Measurements from ENCODE around the gene ZNF101. TPM values are rescaled to one million over a fixed set of nuclear protein-coding genes. Genes with fewer than 3 reads are reported as not detected.

The ZNF101 gene
- total RNA-seq, 2 donors from 2014 or later, result 6.3 to 8.2 TPM

GRCh38 chr19:19636573-19637185 is 32.0 kb upstream of the ZNF101 start:
- DNase-seq (ENCODE audit: low spot score), result peak; percentile 75
- intact Hi-C loops (cut with DNase I), result loop anchor here in 1 of 2 donors (10.0 kb wide), 1 partner anchor 82 kb away; no protein-coding TSS in a partner anchor

DNA sequence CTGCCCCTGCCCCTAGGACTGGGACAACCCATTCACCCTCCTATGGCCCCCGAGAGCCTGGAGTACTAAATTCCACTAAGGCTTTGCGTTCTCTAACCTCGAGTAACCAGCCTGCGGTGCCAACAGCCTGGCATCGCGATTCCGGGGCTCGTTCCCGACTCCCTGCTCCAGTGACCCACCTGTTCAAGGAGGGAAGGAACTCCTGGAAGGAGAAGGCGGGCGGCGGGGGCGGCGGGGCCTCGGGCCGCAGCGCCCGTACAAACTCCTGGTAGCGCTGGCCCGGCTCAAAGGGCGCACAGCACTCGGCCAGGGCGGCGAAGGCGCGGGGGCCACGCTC is 31.5 kb upstream of the ZNF101 start:
- intact Hi-C loops (cut with DNase I), result loop anchor here in 1 of 2 donors (10.0 kb wide), 1 partner anchor 82 kb away; no protein-coding TSS in a partner anchor
- DNase-seq (ENCODE audit: low spot score), result no peak

DNA sequence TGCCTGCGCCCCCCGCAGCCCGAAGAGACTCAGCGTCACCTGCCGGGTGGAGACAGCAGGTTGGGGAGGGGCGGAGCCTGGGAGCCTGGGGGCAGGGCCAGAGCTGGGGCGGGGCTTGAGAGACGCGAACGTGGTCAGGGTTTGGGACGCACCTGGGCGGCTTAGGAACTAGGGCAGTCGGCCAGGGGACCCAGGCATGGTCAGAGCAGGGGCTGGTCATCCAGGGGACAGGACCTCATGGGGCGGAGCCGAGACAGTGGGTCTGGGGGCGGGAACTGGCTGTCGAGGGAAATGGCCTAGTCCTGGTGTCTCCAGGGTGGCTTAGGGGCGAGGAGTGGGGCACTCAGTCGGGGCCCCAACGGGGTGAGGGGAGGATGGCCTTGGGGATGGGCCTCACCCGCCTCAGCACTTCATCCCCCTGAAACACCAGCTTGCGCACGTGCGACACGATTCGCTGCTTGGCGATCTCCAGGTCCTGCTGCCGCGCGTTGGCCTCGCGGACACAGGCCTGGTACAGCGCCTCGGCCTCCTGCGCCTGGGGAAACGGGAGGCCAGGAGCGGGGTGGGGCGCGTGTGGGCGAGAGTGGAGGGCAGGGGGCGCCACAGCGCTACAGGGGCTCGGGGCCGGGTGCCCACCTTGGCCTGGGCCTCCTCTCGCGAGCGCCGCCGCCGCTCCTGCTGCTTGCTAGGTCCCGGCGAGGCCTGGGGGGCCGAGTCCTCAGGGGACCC is 31.0 kb upstream of the ZNF101 start:
- no peak for DNase-seq (ENCODE audit: low spot score)
- intact Hi-C loops (cut with DNase I), result loop anchor here in 1 of 2 donors (10.0 kb wide), 1 partner anchor 83 kb away; no protein-coding TSS in a partner anchor

GRCh38 chr19:19642506-19643157 is 26.0 kb upstream of the ZNF101 start:
- intact Hi-C loops (cut with DNase I), result loop anchor here (2.0 to 5.0 kb wide), 2 partner anchors 110 kb away; no protein-coding TSS in a partner anchor
- DNase-seq (ENCODE audit: low spot score), result no peak

DNA sequence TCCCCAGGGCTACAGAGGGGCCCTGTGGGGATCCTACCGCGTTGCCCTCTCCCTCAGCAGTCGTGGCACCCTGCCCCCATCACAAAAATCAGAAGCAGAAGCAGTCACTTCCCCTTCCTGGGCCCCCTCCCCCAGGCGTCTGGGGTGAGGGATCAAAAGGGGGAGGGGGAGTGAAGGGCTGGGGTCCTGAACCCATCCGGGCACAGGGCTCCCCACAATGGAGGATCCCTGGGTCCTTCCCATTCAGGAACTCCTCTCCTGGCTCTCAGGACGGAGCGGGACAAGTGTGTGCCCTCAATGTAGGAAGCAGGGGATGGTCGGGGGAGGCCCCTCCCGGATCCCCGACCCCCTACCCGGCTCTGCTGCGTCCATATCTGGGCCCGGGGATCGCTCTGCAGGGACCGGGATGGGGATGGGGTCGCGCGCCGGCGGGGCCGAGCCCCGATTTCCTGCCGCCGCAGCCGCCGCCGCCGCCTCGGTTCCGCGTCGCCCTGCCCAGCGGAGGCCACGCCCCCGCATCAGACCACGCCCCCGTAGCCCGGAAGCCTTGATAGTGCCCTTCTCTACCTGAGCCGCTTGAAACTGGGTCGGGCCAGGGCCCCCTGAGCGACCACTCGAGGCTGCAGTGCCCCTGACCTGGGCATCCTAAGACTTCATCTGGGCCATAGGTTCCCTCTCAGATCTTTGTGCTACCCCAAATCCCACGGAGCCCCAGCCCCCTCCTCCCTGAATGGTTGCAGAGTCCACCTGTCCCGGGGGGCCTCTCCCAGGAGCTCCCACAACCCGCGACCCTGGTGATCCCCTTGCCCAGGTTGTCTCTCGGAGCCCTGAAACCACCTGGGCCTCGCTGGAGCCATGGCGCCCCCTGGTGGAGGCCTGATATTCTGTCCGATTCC is 25.2 kb upstream of the ZNF101 start, which contains the start of gene GMIP:
Gene GMIP (minus strand): TSS at position 500 of the 896 bp plus-strand sequence. CDS start 128 bp downstream, at position 372.
- intact Hi-C loops (cut with DNase I), result loop anchor here (2.0 to 5.0 kb wide), 2 partner anchors 111 kb away; no protein-coding TSS in a partner anchor
- DNase-seq (ENCODE audit: low spot score), result peak; percentile 92

- intact Hi-C loops (cut with DNase I), result loop anchor here in 1 of 2 donors (5.0 kb wide), 1 partner anchor 112 kb away; no protein-coding TSS in a partner anchor
- no peak for DNase-seq (ENCODE audit: low spot score)
These were observed 24.6 kb upstream of the ZNF101 start for GRCh38 chr19:19644054-19644388.

DNA sequence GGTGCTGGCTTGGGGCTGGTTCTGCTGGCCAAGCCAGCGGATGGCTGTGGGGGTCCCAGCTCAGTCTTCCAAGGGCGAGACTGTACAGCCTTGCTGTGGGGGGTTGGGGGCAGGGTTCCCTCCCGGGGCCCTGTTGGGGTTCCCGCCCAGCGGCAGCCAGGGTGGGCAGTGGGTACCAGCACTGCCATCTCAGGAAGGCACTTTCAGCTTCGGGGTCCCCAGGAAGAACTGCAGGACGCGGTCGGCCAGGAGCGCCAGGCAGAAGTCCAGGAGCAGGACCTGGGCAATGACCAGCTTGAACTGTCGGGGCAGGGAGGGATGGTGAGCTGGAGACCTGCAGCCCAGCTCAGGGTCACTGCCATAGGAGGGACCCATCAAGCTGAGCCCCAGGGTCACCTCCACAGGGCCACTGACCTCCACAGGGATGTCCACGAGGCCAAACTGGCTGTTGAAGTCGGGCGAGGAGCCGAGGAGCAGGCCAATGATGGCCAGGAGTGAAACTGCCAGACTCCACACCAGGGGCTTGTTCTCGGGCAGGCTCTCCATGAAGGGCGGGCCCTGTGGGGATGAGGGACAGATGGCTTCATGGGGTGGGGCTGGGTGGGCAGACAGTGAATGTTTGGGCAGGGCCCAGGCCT is 23.3 kb upstream of the ZNF101 start:
- intact Hi-C loops (cut with DNase I), result no loop called here
- DNase-seq (ENCODE audit: low spot score), result no peak

GRCh38 chr19:19647037-19647835 is 21.4 kb upstream of the ZNF101 start:
- DNase-seq (ENCODE audit: low spot score), result no peak
- intact Hi-C loops (cut with DNase I), result no loop called here

- intact Hi-C loops (cut with DNase I), result no loop called here
- DNase-seq (ENCODE audit: low spot score), result no peak
These were observed 19.5 kb upstream of the ZNF101 start for GRCh38 chr19:19649155-19649554.

DNA sequence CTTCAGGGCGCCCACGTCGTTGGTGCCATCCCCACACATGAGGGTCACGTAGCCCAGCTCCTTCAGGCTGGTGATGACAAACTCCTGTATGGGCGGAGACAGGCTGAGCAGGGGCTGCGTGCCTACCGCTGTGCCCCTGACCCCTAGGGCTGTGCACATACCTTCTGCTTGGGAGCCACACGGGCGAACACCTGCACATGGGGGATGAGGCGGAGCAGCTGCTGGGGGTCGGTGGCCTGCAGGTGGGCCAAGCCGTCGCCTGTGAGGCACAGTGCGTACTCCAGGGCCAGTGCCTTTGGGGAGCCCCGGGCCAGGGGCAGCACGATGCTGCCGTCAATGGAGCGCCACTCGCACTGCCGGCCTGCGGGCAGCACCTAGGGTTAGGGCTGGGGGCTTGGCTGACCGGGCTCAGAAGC is 19.1 kb upstream of the ZNF101 start:
- no peak for DNase-seq (ENCODE audit: low spot score)
- intact Hi-C loops (cut with DNase I), result no loop called here

DNA sequence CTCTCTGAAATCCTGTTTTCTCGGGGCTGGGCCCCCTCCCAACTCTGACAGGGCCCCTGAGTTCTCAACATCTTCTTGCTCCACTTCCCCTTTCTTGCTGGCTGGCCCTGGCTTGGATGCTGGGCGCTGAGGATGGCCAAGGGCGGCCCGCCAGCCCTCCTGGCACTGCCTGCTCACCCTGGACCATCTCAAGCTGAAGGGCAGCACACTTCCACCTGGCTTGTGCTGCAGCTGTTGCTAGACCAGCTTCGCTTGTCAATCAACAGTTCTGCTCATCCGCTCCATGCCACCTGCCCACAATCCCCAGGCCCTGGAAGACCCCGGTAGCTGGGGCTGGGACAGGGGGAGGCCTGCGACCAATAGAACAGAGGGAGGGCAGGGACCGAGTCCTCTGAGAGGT is 18.3 kb upstream of the ZNF101 start:
- DNase-seq (ENCODE audit: low spot score), result no peak
- intact Hi-C loops (cut with DNase I), result no loop called here

DNA sequence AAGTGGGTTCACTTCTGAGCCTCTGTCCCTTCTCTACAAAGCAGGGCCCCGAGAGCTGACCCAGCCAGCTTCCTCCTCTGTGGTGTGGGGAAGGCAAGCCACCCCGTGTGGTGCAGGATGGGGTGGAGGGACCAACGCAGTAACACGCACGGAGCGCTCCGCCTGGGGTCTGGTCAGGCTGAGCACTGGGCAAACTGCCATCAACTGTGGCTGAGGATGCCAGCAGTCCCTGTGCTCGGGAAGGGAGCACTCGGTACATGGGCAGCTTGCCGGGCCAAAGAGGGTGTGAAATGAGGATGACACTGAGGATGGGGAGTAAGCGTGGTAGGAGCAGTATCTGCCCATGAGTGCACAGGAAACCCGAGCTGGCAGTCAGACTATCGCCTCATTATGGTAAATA is 17.6 kb upstream of the ZNF101 start:
- intact Hi-C loops (cut with DNase I), result no loop called here

GRCh38 chr19:19652482-19653295 is 15.9 kb upstream of the ZNF101 start:
- intact Hi-C loops (cut with DNase I), result no loop called here
- DNase-seq (ENCODE audit: low spot score), result no peak

More for the DNA sequence above, 17.6 kb upstream of the ZNF101 start:
- no peak for DNase-seq (ENCODE audit: low spot score)

DNA sequence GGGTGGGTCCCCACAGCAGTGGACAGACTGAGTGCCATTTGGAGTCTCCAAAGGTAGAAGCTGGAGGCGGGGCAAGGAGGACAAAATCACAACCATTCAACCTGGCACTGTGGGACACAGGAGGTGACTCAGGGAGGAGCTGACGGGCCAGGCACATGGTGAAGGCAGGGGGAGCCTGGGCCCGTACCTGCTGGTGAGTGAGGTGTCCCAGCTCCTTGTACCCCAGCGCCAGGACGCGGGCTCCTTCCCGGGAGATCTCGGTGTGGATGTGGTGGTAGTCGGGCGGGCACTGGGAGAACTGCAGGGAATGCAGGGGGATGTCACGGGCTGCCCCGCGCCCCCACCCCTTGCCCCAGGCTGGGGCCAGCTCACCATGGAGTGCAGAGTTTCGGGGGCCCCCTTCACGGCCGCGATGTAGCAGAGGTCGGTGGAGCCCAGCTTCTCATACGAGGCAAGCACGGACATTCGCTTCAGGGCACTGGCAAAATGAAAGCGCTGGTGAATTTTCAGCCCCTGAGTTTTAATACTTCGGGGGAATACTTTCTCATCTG is 15.0 kb upstream of the ZNF101 start:
- no peak for DNase-seq (ENCODE audit: low spot score)
- intact Hi-C loops (cut with DNase I), result no loop called here

DNA sequence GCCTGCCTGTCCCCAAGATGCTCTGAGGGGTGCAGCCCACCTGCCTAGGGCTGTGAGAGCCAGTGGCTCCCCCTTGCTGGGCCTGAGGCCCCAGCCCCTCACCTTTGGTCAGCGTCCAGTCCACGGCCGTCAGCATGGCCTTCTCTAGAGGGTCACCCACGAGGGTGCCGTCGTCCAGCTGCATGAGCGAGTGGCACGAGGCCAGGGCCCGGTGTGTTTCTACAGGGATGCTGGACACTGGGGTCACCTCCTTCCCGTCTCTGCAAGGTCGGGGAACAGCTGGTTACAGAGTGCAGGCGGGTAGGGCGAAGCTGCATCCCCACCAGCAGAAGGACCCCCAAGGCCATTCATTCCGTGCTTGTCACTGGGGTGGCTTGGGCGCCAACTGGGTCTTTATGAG is 14.2 kb upstream of the ZNF101 start:
- DNase-seq (ENCODE audit: low spot score), result no peak
- intact Hi-C loops (cut with DNase I), result no loop called here

DNA sequence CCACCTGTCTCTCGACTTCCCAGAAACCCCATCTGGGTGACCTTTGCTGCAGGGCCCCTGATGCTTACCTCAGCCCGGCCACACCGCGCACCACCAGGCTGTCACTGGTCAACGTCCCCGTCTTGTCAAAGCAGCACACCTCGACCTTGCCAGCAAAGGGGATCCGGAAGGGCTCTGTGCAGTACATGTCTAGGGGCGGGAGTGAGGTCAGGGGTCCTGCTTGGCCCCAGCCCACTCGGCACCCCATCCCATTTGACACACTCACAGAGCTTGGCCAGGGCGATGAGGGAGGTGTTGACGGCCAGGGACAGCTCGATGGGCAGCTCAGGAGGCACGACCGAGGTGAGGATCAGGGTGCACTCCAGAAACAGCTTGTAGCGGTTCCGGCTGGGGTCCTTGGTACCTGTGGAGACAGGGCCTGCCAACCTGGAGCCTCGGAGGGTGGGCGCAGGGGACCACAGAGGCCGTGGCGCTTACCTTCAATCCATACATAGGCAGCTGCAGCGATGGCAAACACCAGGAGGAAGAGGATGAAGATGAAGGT is 13.5 kb upstream of the ZNF101 start:
- intact Hi-C loops (cut with DNase I), result no loop called here
- no peak for DNase-seq (ENCODE audit: low spot score)
